Naive thymus-derived CD4-positive, alpha-beta T cell (primary cell): ENCODE measurements around the gene PGBD5. TPM values are rescaled to one million over a fixed set of nuclear protein-coding genes. Genes with fewer than 3 reads are reported as not detected.
"Not testable (repeated sequence)": the region's sequence is repeated elsewhere in the genome, so short reads cannot be mapped to it uniquely, and the experiment has no call there.

ENCODE experiments used
- ATAC-seq: fragments of 150-1000 bp; cut with Tn5 transposase; 2 replicates; pipeline ENCODE4 v1.10.0; 2021; ENCODE audit warnings: mild to moderate bottlenecking, moderate library complexity
- CTCF ChIA-PET: fragments of 350-600 bp; sonication (Branson Sonifier 250); formaldehyde crosslinking; loops from one replicate; lab custom pipeline; 2021; ENCODE audit warnings: antibody characterized with exemption; lab: Charles Lee
- POLR2A ChIA-PET: fragments of 350-600 bp; sonication (Branson Sonifier 250); formaldehyde crosslinking; loops from one replicate; lab custom pipeline; 2021; ENCODE audit warnings: antibody characterized with exemption, inconsistent platforms; lab: Charles Lee
- DNase-seq, 9 donors: peaks; one replicate each; pipeline versions ENCODE4 v3.0.0 to v3.0.0-alpha.2; 2020 to 2022; ENCODE audit warnings: mixed read lengths in 1 of 9
- H3K27ac ChIP-seq: one replicate; pipeline ENCODE4 v1.7.0; 2013; ENCODE audit warnings: mild to moderate bottlenecking, low read depth, low read length, moderate library complexity
- H3K27me3 ChIP-seq, 2 donors: one replicate each; pipeline ENCODE4 v1.7.0; 2013; ENCODE audit warnings: low read length in 2 of 2, mild to moderate bottlenecking in 2 of 2, moderate library complexity in 2 of 2; ENCODE audit not compliant: control insufficient read depth in 2 of 2, insufficient read depth in 2 of 2
- H3K36me3 ChIP-seq, 3 experiments: 1 replicate in 2 of 3; 2 replicates in 1 of 3; pipeline ENCODE4 v1.7.0; 2013; ENCODE audit warnings: low read length in 3 of 3, mild to moderate bottlenecking in 3 of 3, moderate library complexity in 1 of 3; ENCODE audit not compliant: insufficient read depth in 3 of 3, control insufficient read depth in 2 of 3
- H3K4me1 ChIP-seq, 2 donors: one replicate each; pipeline ENCODE4 v1.7.0; 2013; ENCODE audit warnings: low read length in 2 of 2, mild to moderate bottlenecking in 2 of 2, moderate library complexity in 1 of 2; ENCODE audit not compliant: control insufficient read depth in 2 of 2, insufficient read depth in 2 of 2
- H3K4me3 ChIP-seq: 2 replicates; pipeline ENCODE4 v1.7.0; 2013; ENCODE audit warnings: mild to moderate bottlenecking, low read length
- H3K9me3 ChIP-seq, 3 experiments: 1 replicate in 2 of 3; 2 replicates in 1 of 3; pipeline ENCODE4 v1.7.0; 2013; ENCODE audit warnings: low read length in 3 of 3; ENCODE audit not compliant: control insufficient read depth in 2 of 3
- H3K27ac Mint-ChIP-seq, 9 donors: one replicate each; pipeline ENCODE4 v1.8.0; 2020 to 2022; ENCODE audit warnings: mixed read lengths in 9 of 9, mild to moderate bottlenecking in 8 of 9, moderate library complexity in 5 of 9, inconsistent platforms in 2 of 9
- H3K27me3 Mint-ChIP-seq, 5 donors: one replicate each; pipeline ENCODE4 v1.8.0; 2021 to 2022; ENCODE audit warnings: mixed read lengths in 5 of 5, mild to moderate bottlenecking in 1 of 5
- H3K36me3 Mint-ChIP-seq, 5 donors: one replicate each; pipeline ENCODE4 v1.8.0; 2020 to 2022; ENCODE audit warnings: mixed read lengths in 5 of 5, mild to moderate bottlenecking in 3 of 5, inconsistent platforms in 1 of 5
- H3K4me1 Mint-ChIP-seq, 7 donors: one replicate each; pipeline ENCODE4 v1.8.0; 2020 to 2022; ENCODE audit warnings: mixed read lengths in 7 of 7, mild to moderate bottlenecking in 3 of 7, inconsistent platforms in 1 of 7
- H3K4me3 Mint-ChIP-seq, 10 donors: one replicate each; pipeline ENCODE4 v1.8.0; 2020 to 2022; ENCODE audit warnings: mild to moderate bottlenecking in 10 of 10, mixed read lengths in 10 of 10, moderate library complexity in 6 of 10, inconsistent platforms in 2 of 10
- H3K9me3 Mint-ChIP-seq, 11 donors: one replicate each; pipeline ENCODE4 v1.8.0; 2020 to 2022; ENCODE audit warnings: mixed read lengths in 11 of 11, mild to moderate bottlenecking in 4 of 11, inconsistent platforms in 1 of 11, moderate library complexity in 1 of 11
- intact Hi-C, 2 donors: fragments of 100-400 bp; cut with micrococcal nuclease; formaldehyde crosslinking; loops; one replicate each; pipeline ENCODE4 v1.15.1; 2023
- polyA plus RNA-seq, 2 donors: library from polyadenylated mRNA; unstranded; fragments of 300-500 nt; fragmentation: Illumina TruSeq; gene quantifications; one replicate each; pipeline ENCODE4 v1.2.3, GENCODE V29; 2021
- total RNA-seq, 6 experiments: library from RNA in 5 of 6; stranded (reverse) in 5 of 6; gene quantifications; 1 replicate in 5 of 6; 2 replicates in 1 of 6; pipeline ENCODE4 v1.2.3 and lab custom pipeline; 2021 to 2026

Gene PGBD5
- total and polyA plus RNA-seq, 7 experiments from 2014 or later, result 0.36 TPM; not detected in 6

DNA sequence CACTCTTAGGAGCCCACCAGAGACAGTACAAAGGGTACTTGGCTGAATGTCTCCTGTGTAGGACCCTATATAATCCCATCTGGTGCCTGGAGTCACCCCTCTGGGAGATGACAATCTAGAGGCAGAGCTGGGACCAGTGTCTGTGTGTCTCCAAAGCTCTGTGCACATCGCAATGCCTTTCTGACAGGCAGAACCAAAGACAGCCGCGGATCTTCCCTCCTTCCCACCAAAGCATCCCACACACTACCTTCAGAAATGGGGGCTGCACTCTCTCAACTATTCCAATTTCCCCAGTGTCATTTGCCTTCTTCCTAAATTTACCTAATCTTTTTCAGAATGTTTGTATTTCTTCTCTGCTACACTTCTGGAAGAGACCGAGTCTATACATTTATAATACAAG lies 12.0 kb downstream of the PGBD5 start:
- POLR2A ChIA-PET, result no interaction called here
- H3K9me3 ChIP-seq, result no peaks in the 10 kb centered on the region
- intact Hi-C loops, result no loop called here
- H3K27ac Mint-ChIP-seq, result no peak overlapping the region
- H3K27me3 Mint-ChIP-seq, result peaks cover 15 to 70% (median 56%) of the 10 kb centered on the region in 5 donors
- H3K36me3 Mint-ChIP-seq, result peaks cover 0 to 5% (median 0%) of the 10 kb centered on the region in 5 donors
- peaks cover 0 to 26% (median 1%) of the 10 kb centered on the region in 11 donors for H3K9me3 Mint-ChIP-seq
- no peaks in the 10 kb centered on the region for H3K4me1 ChIP-seq
- DNase-seq, result no peak
- no peak overlapping the region for H3K27ac ChIP-seq
- no peaks in the 10 kb centered on the region for H3K27me3 ChIP-seq
- no peaks in the 10 kb centered on the region for H3K36me3 ChIP-seq
- CTCF ChIA-PET, result no interaction called here
- no peak overlapping the region for H3K4me3 ChIP-seq
- H3K4me1 Mint-ChIP-seq, result no peaks in the 10 kb centered on the region
- H3K4me3 Mint-ChIP-seq, result no peak overlapping the region
- ATAC-seq, result no peak

DNA sequence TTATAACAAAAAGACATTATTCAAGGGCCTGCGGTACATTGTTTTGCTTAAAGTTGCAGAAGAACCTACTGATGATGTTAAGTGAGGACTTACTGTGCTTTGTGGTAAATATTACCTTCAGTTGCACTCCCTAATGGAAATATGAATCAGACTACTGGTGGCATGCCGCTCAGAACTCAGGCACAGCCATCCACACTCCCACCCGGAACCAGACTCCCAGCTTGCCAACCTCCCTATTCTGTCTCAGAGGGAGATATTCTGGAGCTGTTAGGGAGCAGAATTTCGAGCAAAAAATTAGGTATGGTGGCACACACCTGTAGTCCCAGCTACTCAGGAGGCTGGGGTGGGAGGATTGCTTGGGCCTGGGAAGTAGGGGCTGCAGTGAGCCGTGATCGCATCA lies 13.1 kb downstream of the PGBD5 start:
- peaks cover 11 to 65% (median 53%) of the 10 kb centered on the region in 5 donors for H3K27me3 Mint-ChIP-seq

DNA sequence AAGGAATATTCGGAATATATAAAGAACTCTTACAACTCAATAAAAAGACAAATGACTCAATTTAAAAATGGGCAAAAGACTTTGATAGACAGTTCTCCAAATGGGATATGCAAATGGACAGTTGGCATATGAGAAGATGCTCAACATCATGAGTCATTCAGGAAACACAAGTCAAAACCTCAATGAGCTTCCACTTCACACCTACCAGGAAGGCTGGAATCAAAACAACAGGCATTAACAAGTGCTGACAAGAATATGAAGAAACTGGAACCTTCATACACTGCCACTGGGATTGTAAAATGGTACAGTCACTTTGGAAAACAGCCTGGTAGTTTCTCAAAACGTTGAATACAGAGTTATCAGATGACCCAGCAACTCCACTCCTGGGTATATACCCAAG lies 17.2 kb downstream of the PGBD5 start:
- intact Hi-C loops, result no loop called here
- POLR2A ChIA-PET, result no interaction called here
- H3K4me1 Mint-ChIP-seq, result no peaks in the 10 kb centered on the region

More for the DNA sequence above, 13.1 kb downstream of the PGBD5 start:
- Histone ChIP-seq H3K4me1 (no peaks in the 10 kb centered on the region), H3K9me3 (no peaks in the 10 kb centered on the region), H3K36me3 (no peaks in the 10 kb centered on the region), H3K4me3 (no peak overlapping the region), H3K27me3 (no peaks in the 10 kb centered on the region), H3K27ac (no peak overlapping the region)
- H3K4me1 Mint-ChIP-seq, result no peaks in the 10 kb centered on the region
- peaks cover 0 to 17% (median 0%) of the 10 kb centered on the region in 11 donors for H3K9me3 Mint-ChIP-seq
- H3K36me3 Mint-ChIP-seq, result no peaks in the 10 kb centered on the region
- intact Hi-C loops, result no loop called here
- no peak for ATAC-seq
- DNase-seq, result no peak
- POLR2A ChIA-PET, result no interaction called here
- no peak overlapping the region for H3K27ac Mint-ChIP-seq
- CTCF ChIA-PET, result no interaction called here
- no peak overlapping the region for H3K4me3 Mint-ChIP-seq

DNA sequence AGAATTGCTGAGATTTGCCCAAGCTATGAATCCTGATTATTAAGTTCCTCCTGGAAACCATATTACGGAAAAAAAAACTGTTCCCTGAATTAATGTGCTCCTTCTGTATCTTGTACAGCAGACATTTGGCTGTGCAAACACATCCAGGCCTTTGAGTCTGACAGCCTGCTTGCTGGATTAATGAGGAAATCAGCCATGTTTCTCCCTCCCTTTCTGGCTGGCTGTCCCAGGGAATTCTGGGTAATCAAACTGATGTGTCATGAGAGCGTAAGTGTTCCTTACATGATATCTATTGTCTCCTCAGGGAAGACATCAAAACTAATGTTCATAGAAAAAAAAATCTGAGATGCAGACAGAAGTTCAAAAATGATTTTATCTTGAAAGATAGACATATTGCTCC lies 18.8 kb downstream of the PGBD5 start:
- no peak for ATAC-seq
- CTCF ChIA-PET, result no interaction called here
- no peak overlapping the region for H3K4me3 ChIP-seq
- H3K9me3 ChIP-seq, result no peaks in the 10 kb centered on the region
- no peaks in the 10 kb centered on the region for H3K36me3 ChIP-seq
- peaks cover 0 to 3% (median 0%) of the 10 kb centered on the region in 5 donors for H3K36me3 Mint-ChIP-seq
- H3K27me3 Mint-ChIP-seq, result peaks cover 2 to 42% (median 27%) of the 10 kb centered on the region in 5 donors
- H3K4me1 Mint-ChIP-seq, result no peaks in the 10 kb centered on the region
- no peak overlapping the region for H3K4me3 Mint-ChIP-seq
- no peak overlapping the region for H3K27ac Mint-ChIP-seq
- intact Hi-C loops, result no loop called here
- H3K9me3 Mint-ChIP-seq, result peaks cover 0 to 20% (median 0%) of the 10 kb centered on the region in 11 donors
- no peak overlapping the region for H3K27ac ChIP-seq
- DNase-seq, result no peak
- no peaks in the 10 kb centered on the region for H3K4me1 ChIP-seq
- POLR2A ChIA-PET, result no interaction called here
- H3K27me3 ChIP-seq, result no peaks in the 10 kb centered on the region

More for the DNA sequence above, 17.2 kb downstream of the PGBD5 start:
- peaks cover 0 to under 1% (median 0%) of the 10 kb centered on the region in 5 donors for H3K36me3 Mint-ChIP-seq
- H3K36me3 ChIP-seq, result no peaks in the 10 kb centered on the region
- peaks cover 0 to 17% (median 0%) of the 10 kb centered on the region in 11 donors for H3K9me3 Mint-ChIP-seq
- H3K4me3 Mint-ChIP-seq, result no peak overlapping the region
- no peaks in the 10 kb centered on the region for H3K27me3 ChIP-seq
- CTCF ChIA-PET, result no interaction called here
- no peak overlapping the region for H3K27ac Mint-ChIP-seq
- no peak for ATAC-seq
- no peak overlapping the region for H3K4me3 ChIP-seq
- no peak overlapping the region for H3K27ac ChIP-seq
- DNase-seq, result no peak
- peaks cover 2 to 39% (median 34%) of the 10 kb centered on the region in 5 donors for H3K27me3 Mint-ChIP-seq
- no peaks in the 10 kb centered on the region for H3K4me1 ChIP-seq
- H3K9me3 ChIP-seq, result no peaks in the 10 kb centered on the region

DNA sequence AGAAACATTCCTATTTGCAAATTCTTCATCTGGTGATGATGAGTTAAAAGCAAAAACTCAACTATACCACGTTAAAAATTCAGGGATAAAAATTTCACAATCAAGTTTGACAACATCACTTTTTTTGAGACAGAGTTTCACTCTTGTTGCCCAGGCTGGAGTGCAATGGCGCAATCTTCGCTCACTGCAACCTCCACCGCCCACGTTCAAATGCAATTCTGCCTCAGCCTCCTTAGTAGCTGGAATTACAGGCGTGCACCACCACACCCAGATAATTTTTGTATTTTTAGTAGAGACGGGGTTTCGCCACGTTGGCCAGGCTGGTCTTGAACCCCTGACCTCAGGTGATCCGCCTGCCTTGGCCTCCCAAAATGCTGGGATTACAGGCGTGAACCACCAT lies 19.4 kb downstream of the PGBD5 start:
- H3K4me3 ChIP-seq, H3K9me3 ChIP-seq, H3K4me1 Mint-ChIP-seq, POLR2A ChIA-PET, ATAC-seq, CTCF ChIA-PET, H3K4me3 Mint-ChIP-seq, H3K27ac ChIP-seq, H3K36me3 ChIP-seq, H3K27me3 ChIP-seq, H3K4me1 ChIP-seq, intact Hi-C loops, H3K27ac Mint-ChIP-seq, H3K36me3 Mint-ChIP-seq, DNase-seq: not testable (repeated sequence)
- peaks cover 0 to 17% (median 0%) of the 10 kb centered on the region in 11 donors for H3K9me3 Mint-ChIP-seq
- H3K27me3 Mint-ChIP-seq, result peaks cover 2 to 38% (median 27%) of the 10 kb centered on the region in 5 donors

DNA sequence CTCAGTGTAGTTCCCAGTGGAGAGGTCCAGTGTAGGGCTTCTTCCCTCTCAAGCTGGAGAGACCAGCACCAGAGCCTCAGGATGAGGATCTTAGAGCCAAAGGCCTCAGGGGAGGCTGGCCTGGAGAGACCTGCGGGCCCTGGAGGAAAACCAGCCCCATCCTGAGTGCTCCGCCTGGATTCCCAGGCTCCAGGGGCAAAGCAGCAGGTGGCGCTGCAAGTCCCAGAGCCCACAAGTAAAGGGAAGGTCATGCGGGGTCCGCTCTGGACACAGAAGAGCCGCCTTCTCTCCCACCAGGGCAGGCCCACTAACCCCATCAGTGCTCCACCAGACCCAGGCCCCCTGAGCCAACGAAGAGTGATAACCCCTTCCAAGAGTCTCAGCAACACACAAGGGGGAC lies 22.7 kb downstream of the PGBD5 start:
- Mint-ChIP-seq H3K27ac (no peak overlapping the region), H3K4me1 (no peaks in the 10 kb centered on the region), H3K4me3 (no peak overlapping the region), H3K36me3 (peaks cover 0 to 3% (median 0%) of the 10 kb centered on the region in 5 donors), H3K9me3 (peaks cover 0 to 4% (median 0%) of the 10 kb centered on the region in 11 donors), H3K27me3 (peaks cover 2 to 44% (median 28%) of the 10 kb centered on the region in 5 donors)
- ATAC-seq (no peak), DNase-seq (no peak)
- ChIA-PET POLR2A (no interaction called here), CTCF (no interaction called here)
- H3K4me3 ChIP-seq, result no peak overlapping the region
- no peak overlapping the region for H3K27ac ChIP-seq
- intact Hi-C loops, result no loop called here
- no peaks in the 10 kb centered on the region for H3K36me3 ChIP-seq
- no peaks in the 10 kb centered on the region for H3K9me3 ChIP-seq
- no peaks in the 10 kb centered on the region for H3K27me3 ChIP-seq
- H3K4me1 ChIP-seq, result no peaks in the 10 kb centered on the region

DNA sequence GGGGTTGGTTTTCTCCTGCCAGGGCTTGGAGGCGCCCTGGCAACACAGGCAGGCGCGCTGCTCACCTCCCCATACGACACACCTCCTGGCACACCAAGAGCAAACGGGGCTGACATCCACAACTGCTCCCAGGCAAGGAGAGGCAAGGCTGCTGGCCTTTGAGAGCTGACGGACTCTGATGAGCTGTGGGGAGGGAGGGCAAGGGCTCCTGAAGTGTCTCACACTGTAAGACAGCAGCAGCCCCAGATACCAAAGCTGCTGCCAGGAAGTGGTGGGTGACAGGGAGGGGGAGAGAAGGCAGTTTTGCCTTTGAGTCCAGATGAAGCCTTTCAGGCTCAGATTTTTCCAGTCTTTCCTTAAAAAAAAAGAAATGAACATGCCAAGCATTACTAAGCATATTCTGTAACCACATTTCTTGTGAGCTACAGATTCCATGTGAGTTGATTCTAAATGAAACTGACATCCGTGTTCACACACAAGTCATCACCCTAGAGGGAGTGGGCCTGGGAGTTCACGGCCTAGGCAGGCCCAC lies 24.3 kb downstream of the PGBD5 start:
- Histone ChIP-seq H3K9me3 (no peaks in the 10 kb centered on the region), H3K4me3 (no peak overlapping the region), H3K36me3 (no peaks in the 10 kb centered on the region), H3K4me1 (no peaks in the 10 kb centered on the region), H3K27ac (no peak overlapping the region), H3K27me3 (no peaks in the 10 kb centered on the region)
- intact Hi-C loops, result no loop called here
- ChIA-PET POLR2A (no interaction called here), CTCF (no interaction called here)
- no peak overlapping the region for H3K4me3 Mint-ChIP-seq
- peaks cover 0 to 3% (median 0%) of the 10 kb centered on the region in 5 donors for H3K36me3 Mint-ChIP-seq
- DNase-seq (no peak), ATAC-seq (no peak)
- no peaks in the 10 kb centered on the region for H3K4me1 Mint-ChIP-seq
- H3K9me3 Mint-ChIP-seq, result peaks cover 0 to 4% (median 0%) of the 10 kb centered on the region in 11 donors
- no peak overlapping the region for H3K27ac Mint-ChIP-seq
- peaks cover 0 to 55% (median 33%) of the 10 kb centered on the region in 5 donors for H3K27me3 Mint-ChIP-seq
